Activated CD8-positive, alpha-beta T cell treated with anti-CD3 and anti-CD28 coated beads for 36 hours (primary cell): ENCODE measurements around the gene WNT3A. TPM values are rescaled to one million over a fixed set of nuclear protein-coding genes. Genes with fewer than 3 reads are reported as not detected.

Source experiments
- ATAC-seq: fragments of 200-7000 bp; cut with Tn5 transposase; one replicate; pipeline ENCODE4 v1.10.0; 2021; ENCODE audit warnings: mild to moderate bottlenecking, moderate library complexity
- CTCF ChIA-PET: fragments of 350-600 bp; sonication (Branson Sonifier 250); formaldehyde crosslinking; loops from one replicate; lab custom pipeline; 2021; ENCODE audit warnings: antibody characterized with exemption; lab: Charles Lee
- POLR2A ChIA-PET: fragments of 350-600 bp; sonication (Branson Sonifier 250); formaldehyde crosslinking; loops from one replicate; lab custom pipeline; 2021; ENCODE audit warnings: antibody characterized with exemption; lab: Charles Lee
- DNase-seq: peaks from one replicate; pipeline ENCODE4 v3.0.0-alpha.2; 2020
- H3K27ac Mint-ChIP-seq: one replicate; pipeline ENCODE4 v1.8.0; 2021; ENCODE audit warnings: mild to moderate bottlenecking, mixed read lengths
- H3K27me3 Mint-ChIP-seq: one replicate; pipeline ENCODE4 v1.8.0; 2021; ENCODE audit warnings: mixed read lengths
- H3K36me3 Mint-ChIP-seq: one replicate; pipeline ENCODE4 v1.8.0; 2021; ENCODE audit warnings: low read depth, mixed read lengths
- H3K4me1 Mint-ChIP-seq: one replicate; pipeline ENCODE4 v1.8.0; 2021; ENCODE audit warnings: low read depth, mixed read lengths
- H3K4me3 Mint-ChIP-seq: one replicate; pipeline ENCODE4 v1.8.0; 2021; ENCODE audit warnings: mild to moderate bottlenecking, moderate library complexity, mixed read lengths
- H3K9me3 Mint-ChIP-seq: one replicate; pipeline ENCODE4 v1.8.0; 2021; ENCODE audit warnings: mixed read lengths
- CTCF ChIP-seq: fragments of 200-600 bp; IDR thresholded peaks from one replicate; pipeline ENCODE4 v1.8.0; 2022; ENCODE audit warnings: antibody characterized with exemption, mild to moderate bottlenecking
- intact Hi-C: fragments of 100-400 bp; cut with micrococcal nuclease; formaldehyde crosslinking; loops from one replicate; pipeline ENCODE4 v1.10.0; 2022
- total RNA-seq, 2 experiments: library from RNA; stranded (reverse); gene quantifications; one replicate each; pipeline ENCODE4 v1.2.3, GENCODE V29; 2021

Gene WNT3A
- total RNA-seq, 2 experiments from 2014 or later: not detected

GRCh38 chr1:228012555-228012954 lies 5.8 kb downstream of the WNT3A start:
- ATAC-seq (no peak), DNase-seq (no peak)
- ChIA-PET POLR2A (interaction anchor here (0.6 kb wide), 1 partner anchor 682 kb away, joined by 3 read pairs; no protein-coding TSS in a partner anchor), CTCF (interaction anchor here (2.9 kb wide), 1 partner anchor 13 kb away, joined by 12 read pairs; no protein-coding TSS in a partner anchor)
- no peaks in the 10 kb centered on the region for H3K9me3 Mint-ChIP-seq
- H3K27me3 Mint-ChIP-seq: peaks cover 22% of the 10 kb centered on the region
- TF ChIP-seq CTCF: no peak
- no peaks in the 10 kb centered on the region for H3K36me3 Mint-ChIP-seq
- H3K4me1 Mint-ChIP-seq: peaks cover 8% of the 10 kb centered on the region
- H3K4me3 Mint-ChIP-seq: no peak overlapping the region
- intact Hi-C loops: no loop called here
- no peak overlapping the region for H3K27ac Mint-ChIP-seq

- intact Hi-C loops: no loop called here
- H3K9me3 Mint-ChIP-seq: no peaks in the 10 kb centered on the region
- H3K4me3 Mint-ChIP-seq: no peak overlapping the region
- no peak for TF ChIP-seq CTCF
- no peaks in the 10 kb centered on the region for H3K36me3 Mint-ChIP-seq
- DNase-seq (no peak), ATAC-seq (no peak)
- H3K27me3 Mint-ChIP-seq: peaks cover 22% of the 10 kb centered on the region
- CTCF ChIA-PET: no interaction called here
- peaks cover 8% of the 10 kb centered on the region for H3K4me1 Mint-ChIP-seq
- POLR2A ChIA-PET: interaction anchor here (0.6 kb wide), 1 partner anchor 683 kb away, joined by 3 read pairs; no protein-coding TSS in a partner anchor
- no peak overlapping the region for H3K27ac Mint-ChIP-seq
Observed at GRCh38 chr1:228013131-228013934, 6.5 kb downstream of the WNT3A start.

- peaks cover 5% of the 10 kb centered on the region for H3K4me1 Mint-ChIP-seq
- H3K27me3 Mint-ChIP-seq: peaks cover 15% of the 10 kb centered on the region
- no peak for TF ChIP-seq CTCF
- H3K9me3 Mint-ChIP-seq: no peaks in the 10 kb centered on the region
- intact Hi-C loops: no loop called here
- no peak for DNase-seq
- H3K36me3 Mint-ChIP-seq: no peaks in the 10 kb centered on the region
- H3K4me3 Mint-ChIP-seq: no peak overlapping the region
- ChIA-PET POLR2A (interaction anchor here (0.6 kb wide), 1 partner anchor 47 kb away, joined by 3 read pairs; no protein-coding TSS in a partner anchor), CTCF (no interaction called here)
- ATAC-seq: no peak
- no peak overlapping the region for H3K27ac Mint-ChIP-seq
Observed at GRCh38 chr1:228013935-228014930, 7.4 kb downstream of the WNT3A start.

- H3K27ac Mint-ChIP-seq: no peak overlapping the region
- no peak overlapping the region for H3K4me3 Mint-ChIP-seq
- ChIA-PET POLR2A (no interaction called here), CTCF (no interaction called here)
- peaks cover 6% of the 10 kb centered on the region for H3K27me3 Mint-ChIP-seq
- DNase-seq (no peak), ATAC-seq (no peak)
- no peaks in the 10 kb centered on the region for H3K4me1 Mint-ChIP-seq
- intact Hi-C loops: no loop called here
- no peak for TF ChIP-seq CTCF
- no peaks in the 10 kb centered on the region for H3K36me3 Mint-ChIP-seq
- no peaks in the 10 kb centered on the region for H3K9me3 Mint-ChIP-seq
Observed at GRCh38 chr1:228015276-228016180, 8.7 kb downstream of the WNT3A start.
